ENCODE measurements around the gene PGAP6.
"Not testable (repeated sequence)": the region's sequence is repeated elsewhere in the genome, so short reads cannot be mapped to it uniquely, and the experiment has no call there.

Gene PGAP6

GRCh38 chr16:381789-382717 lies at the start of gene PGAP6:
Gene PGAP6 (minus strand): TSS chr16:381978. CDS start chr16:381821, 157 bp downstream.
- no peak for DNase-seq

- DNase-seq, result no peak
Measured at GRCh38 chr16:430904-431303, 49.1 kb upstream of the PGAP6 start.

GRCh38 chr16:427250-427649 lies 45.5 kb upstream of the PGAP6 start:
- no peak for DNase-seq

- no peak for DNase-seq
Measured at GRCh38 chr16:426906-427249, 45.1 kb upstream of the PGAP6 start.

- DNase-seq, result no peak
Measured at GRCh38 chr16:426115-426905, 44.5 kb upstream of the PGAP6 start.

GRCh38 chr16:425740-426114 lies 43.9 kb upstream of the PGAP6 start:
- no peak for DNase-seq

- peak; percentile 45 for DNase-seq
Measured at GRCh38 chr16:425082-425718, 43.4 kb upstream of the PGAP6 start, which contains the start of gene RAB11FIP3. Gene RAB11FIP3 (plus strand): TSS chr16:425649. CDS start chr16:426007, 358 bp downstream.

- no peak for DNase-seq
Measured at GRCh38 chr16:424623-425081, 42.9 kb upstream of the PGAP6 start.

- no peak for DNase-seq
Measured at GRCh38 chr16:424033-424622, 42.4 kb upstream of the PGAP6 start.

- DNase-seq, result not testable (repeated sequence)
Measured at GRCh38 chr16:422179-422578, 40.4 kb upstream of the PGAP6 start.

GRCh38 chr16:415170-415498 lies 33.4 kb upstream of the PGAP6 start:
- not testable (repeated sequence) for DNase-seq

GRCh38 chr16:414395-415169 lies 32.8 kb upstream of the PGAP6 start:
- DNase-seq, result no peak

- no peak for DNase-seq
Measured at GRCh38 chr16:411576-412265, 29.9 kb upstream of the PGAP6 start.

- DNase-seq, result no peak
Measured at GRCh38 chr16:410516-411178, 28.9 kb upstream of the PGAP6 start.

GRCh38 chr16:407253-407652 lies 25.5 kb upstream of the PGAP6 start:
- DNase-seq, result no peak

GRCh38 chr16:405548-406506 lies 24.0 kb upstream of the PGAP6 start:
- DNase-seq, result no peak

GRCh38 chr16:404971-405486 lies 23.3 kb upstream of the PGAP6 start:
- no peak for DNase-seq

GRCh38 chr16:401468-402348 lies 19.9 kb upstream of the PGAP6 start, which contains the start of gene DECR2:
Gene DECR2 (plus strand): TSS chr16:401885. CDS start chr16:401964, 79 bp downstream.
- DNase-seq, result no peak
